GM23338 (cell line): Measurements from ENCODE around the gene AGFG1. TPM values are rescaled to one million over a fixed set of nuclear protein-coding genes. Genes with fewer than 3 reads are reported as not detected.

Experiments
- ATAC-seq: fragments of 200-7000 bp; cut with Tn5 transposase; 3 replicates; pipeline ENCODE4 v1.9.1; 2020
- DNase-seq: peaks from one replicate; pipeline ENCODE4 v3.0.0-alpha.2; 2015; ENCODE audit warnings: low spot score
- H2AFZ ChIP-seq: fragments of 200-600 bp; sonication (generic); 2 replicates; pipeline ENCODE4 v1.8.0; 2016; ENCODE audit warnings: antibody characterized with exemption, mild to moderate bottlenecking, moderate library complexity
- H3F3A ChIP-seq: fragments of 200-600 bp; sonication (generic); replicated peaks from 2 replicates; pipeline ENCODE4 v1.8.0; 2017; ENCODE audit warnings: antibody characterized with exemption, mixed run types, low read depth
- H3K27ac ChIP-seq: fragments of 200-600 bp; sonication (generic); 2 replicates; pipeline ENCODE4 v1.6.1; 2016; ENCODE audit warnings: low read depth
- H3K27me3 ChIP-seq: fragments of 200-600 bp; sonication (generic); 2 replicates; pipeline ENCODE4 v1.8.0; 2016; ENCODE audit warnings: mild to moderate bottlenecking, mixed run types, moderate library complexity; ENCODE audit not compliant: insufficient read depth
- H3K36me3 ChIP-seq: fragments of 200-600 bp; sonication (generic); 2 replicates; pipeline ENCODE4 v1.8.0; 2016; ENCODE audit warnings: mild to moderate bottlenecking; ENCODE audit not compliant: insufficient read depth
- H3K4me1 ChIP-seq: fragments of 200-600 bp; sonication (generic); 2 replicates; pipeline ENCODE4 v1.8.0; 2016; ENCODE audit warnings: mild to moderate bottlenecking, moderate library complexity; ENCODE audit not compliant: insufficient read depth
- H3K4me2 ChIP-seq: fragments of 200-600 bp; sonication (generic); 2 replicates; pipeline ENCODE4 v1.7.1; 2017; ENCODE audit warnings: mixed run types
- H3K4me3 ChIP-seq: fragments of 200-600 bp; sonication (generic); 2 replicates; pipeline ENCODE4 v1.6.1; 2016; ENCODE audit warnings: mixed run types
- H3K79me2 ChIP-seq: fragments of 200-600 bp; sonication (generic); replicated peaks from 2 replicates; pipeline ENCODE4 v1.8.0; 2017; ENCODE audit warnings: mild to moderate bottlenecking; ENCODE audit not compliant: insufficient read depth
- H3K9me2 ChIP-seq: fragments of 200-600 bp; sonication (generic); 2 replicates; pipeline ENCODE4 v1.8.0; 2017; ENCODE audit not compliant: insufficient read depth
- H4K20me1 ChIP-seq: fragments of 200-600 bp; sonication (generic); replicated peaks from 2 replicates; pipeline ENCODE4 v1.8.0; 2017; ENCODE audit warnings: mild to moderate bottlenecking; ENCODE audit not compliant: insufficient read depth
- H3K27ac Mint-ChIP-seq: 2 replicates; pipeline ENCODE4 v1.8.0; 2020; ENCODE audit warnings: inconsistent platforms, mild to moderate bottlenecking, moderate library complexity, mixed read lengths
- H3K27me3 Mint-ChIP-seq: 3 replicates; pipeline ENCODE4 v1.8.0; 2022; ENCODE audit warnings: low read depth, mild to moderate bottlenecking, moderate library complexity, mixed read lengths, inconsistent platforms; ENCODE audit not compliant: insufficient read depth, poor library complexity
- H3K36me3 Mint-ChIP-seq: 3 replicates; pipeline ENCODE4 v1.8.0; 2021; ENCODE audit warnings: low read depth, mild to moderate bottlenecking, inconsistent platforms, moderate library complexity, mixed read lengths
- H3K4me1 Mint-ChIP-seq: 3 replicates; pipeline ENCODE4 v1.8.0; 2020; ENCODE audit warnings: mild to moderate bottlenecking, inconsistent platforms, mixed read lengths
- H3K4me3 Mint-ChIP-seq: 3 replicates; pipeline ENCODE4 v1.8.0; 2021; ENCODE audit warnings: moderate library complexity, mild to moderate bottlenecking, inconsistent platforms, mixed read lengths
- H3K9me3 Mint-ChIP-seq: 3 replicates; pipeline ENCODE4 v1.8.0; 2020; ENCODE audit warnings: moderate library complexity, mild to moderate bottlenecking, inconsistent platforms, mixed read lengths
- CTCF ChIP-seq, 2 experiments: fragments of 200-600 bp in 1 of 2; sonication (generic) in 1 of 2; conservative IDR thresholded peaks; 2 replicates each; pipeline versions ENCODE4 v1.5.1 to v1.6.1; 2016 to 2017; ENCODE audit warnings: antibody characterized with exemption in 2 of 2, low read depth in 2 of 2, mild to moderate bottlenecking in 2 of 2, moderate library complexity in 1 of 2
- ZNF462 ChIP-seq: fragments of 250-450 bp; sonication (Bioruptor Pico); IDR thresholded peaks from 2 replicates; pipeline ENCODE4 v1.5.0; 2020; ENCODE audit warnings: mild to moderate bottlenecking, moderate library complexity
- polyA plus RNA-seq: library from polyadenylated mRNA; unstranded; fragments of >200 nt; fragmentation: Nextera tagmentation; extraction: Ambion mirVana; gene quantifications from 2 replicates; pipeline ENCODE4 v1.2.1, GENCODE V29; 2016
- total RNA-seq: library from RNA; depleted of rRNA; stranded (reverse); fragments of >200 nt; shearing (Covaris generic); gene quantifications from 2 replicates; pipeline ENCODE4 v1.2.3, GENCODE V29; 2014

AGFG1 gene
- total and polyA plus RNA-seq, 2 experiments from 2014 or later, result 14.5 to 113 TPM

- no peak for ATAC-seq
- Histone ChIP-seq H3K4me3 (no peak overlapping the region), H3F3A (no peaks in the 10 kb centered on the region), H3K27me3 (no peaks in the 10 kb centered on the region), H3K4me1 (peaks cover 18% of the 10 kb centered on the region; the same call in 1 of the 2 replicates), H4K20me1 (peaks cover 35% of the 10 kb centered on the region), H3K36me3 (no peaks in the 10 kb centered on the region), H3K4me2 (no peak overlapping the region), H2AFZ (no peak overlapping the region), H3K27ac (no peak overlapping the region), H3K79me2 (peaks cover 100% of the 10 kb centered on the region), H3K9me2 (no peaks in the 10 kb centered on the region)
- H3K9me3 Mint-ChIP-seq, result no peaks in the 10 kb centered on the region
- no peak for TF ChIP-seq ZNF462 (CRISPR knock-in tag)
- no peak overlapping the region for H3K27ac Mint-ChIP-seq
- H3K36me3 Mint-ChIP-seq, result peaks cover 6% of the 10 kb centered on the region; the same call in 2 of the 3 replicates
- no peaks in the 10 kb centered on the region for H3K27me3 Mint-ChIP-seq
- H3K4me3 Mint-ChIP-seq, result no peak overlapping the region
- H3K4me1 Mint-ChIP-seq, result peaks cover 14% of the 10 kb centered on the region
- DNase-seq, result no peak
These were observed 25.2 kb downstream of the AGFG1 start for GRCh38 chr2:227497158-227497557.

GRCh38 chr2:227499627-227500300 is 27.8 kb downstream of the AGFG1 start:
- DNase-seq (no peak), ATAC-seq (no peak)
- H3K27me3 Mint-ChIP-seq, result no peaks in the 10 kb centered on the region
- Histone ChIP-seq H2AFZ (no peak overlapping the region), H3F3A (no peaks in the 10 kb centered on the region), H3K27ac (no peak overlapping the region), H4K20me1 (peaks cover 38% of the 10 kb centered on the region), H3K4me2 (no peak overlapping the region), H3K79me2 (peaks cover 100% of the 10 kb centered on the region), H3K36me3 (no peaks in the 10 kb centered on the region), H3K4me1 (peaks cover 18% of the 10 kb centered on the region; the same call in 1 of the 2 replicates), H3K27me3 (no peaks in the 10 kb centered on the region), H3K9me2 (no peaks in the 10 kb centered on the region), H3K4me3 (no peak overlapping the region)
- H3K4me3 Mint-ChIP-seq, result no peak overlapping the region
- H3K9me3 Mint-ChIP-seq, result no peaks in the 10 kb centered on the region
- no peak overlapping the region for H3K27ac Mint-ChIP-seq
- peaks cover 9% of the 10 kb centered on the region; the same call in 2 of the 3 replicates for H3K36me3 Mint-ChIP-seq
- peaks cover 20% of the 10 kb centered on the region for H3K4me1 Mint-ChIP-seq
- TF ChIP-seq ZNF462 (CRISPR knock-in tag), result no peak
- TF ChIP-seq CTCF (conservative IDR thresholded peaks at IDR 0.05; ENCODE audit: low read depth in 2 of 2), result no peak
